Measurements from ENCODE around the gene FREM2. TPM values are rescaled to one million over a fixed set of nuclear protein-coding genes. Genes with fewer than 3 reads are reported as not detected.
A peak's percentile ranks its signal among the peaks of the same experiment; 100 is the strongest.

FREM2 gene
- total RNA-seq, 1 donor from 2014 or later = not detected

DNA sequence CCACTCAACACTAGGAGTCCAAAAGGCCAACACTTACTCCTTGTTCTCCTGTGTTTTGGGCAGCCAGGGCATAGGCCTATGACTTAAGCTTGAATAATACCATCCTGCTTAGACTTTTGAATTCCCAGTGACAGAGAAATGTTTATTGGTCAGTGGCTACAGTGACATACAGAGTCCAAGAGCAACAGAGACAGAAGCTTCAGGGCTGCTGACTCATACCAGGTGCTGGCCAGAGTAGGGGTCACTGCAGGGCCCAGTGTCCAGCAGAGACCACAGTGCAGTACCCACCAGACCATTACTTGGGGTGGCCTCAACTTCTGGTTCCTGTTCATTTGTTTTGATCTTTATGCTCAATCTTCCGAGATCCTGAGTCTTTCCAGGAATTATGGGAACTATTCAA lies 6.0 kb upstream of the FREM2 start:
- TF ChIP-seq CTCF (IDR thresholded peaks at IDR 0.05; ENCODE audit: insufficient read depth, low read length, severe bottlenecking) = no peak
- H3K27me3 ChIP-seq (ENCODE audit: control insufficient read depth, insufficient read depth, low read length) = peaks cover 2% of the 10 kb centered on the region
- FAIRE-seq = no peak

GRCh38 chr13:38684714-38685113 lies 2.2 kb upstream of the FREM2 start:
- no peak for DNase-seq (ENCODE audit: low read depth)
- FAIRE-seq = no peak
- Histone ChIP-seq H3K4me3 (ENCODE audit: low read depth, low read length) (no peak overlapping the region), H3K36me3 (ENCODE audit: control insufficient read depth, insufficient read depth, low read length) (no peaks in the 10 kb centered on the region), H3K27me3 (ENCODE audit: control insufficient read depth, insufficient read depth, low read length) (peaks cover 18% of the 10 kb centered on the region)
- no peak for TF ChIP-seq CTCF (IDR thresholded peaks at IDR 0.05; ENCODE audit: insufficient read depth, low read length, severe bottlenecking)

More for the DNA sequence above, 6.0 kb upstream of the FREM2 start:
- DNase-seq (ENCODE audit: low read depth) = no peak
- Histone ChIP-seq H3K4me3 (ENCODE audit: low read depth, low read length) (no peak overlapping the region), H3K36me3 (ENCODE audit: control insufficient read depth, insufficient read depth, low read length) (no peaks in the 10 kb centered on the region)

DNA sequence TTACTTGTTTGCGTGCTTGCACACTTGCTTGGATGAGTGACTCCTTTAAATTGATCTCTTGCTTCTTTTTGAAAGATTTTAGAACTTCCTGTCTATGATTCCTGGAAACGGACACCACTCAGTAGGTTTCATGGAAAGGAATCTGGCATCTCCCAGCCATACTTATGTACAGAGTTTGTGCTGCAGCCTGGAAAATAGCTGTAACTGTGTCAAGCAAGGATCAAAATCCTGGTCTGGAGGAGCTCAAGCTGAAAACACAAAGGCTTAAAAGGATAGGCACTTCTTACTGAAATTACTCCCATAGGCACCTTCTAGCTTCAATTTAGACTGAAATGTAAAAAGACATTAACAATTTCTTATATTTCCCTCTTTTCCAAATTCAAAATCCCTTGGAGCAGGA lies 1.4 kb upstream of the FREM2 start:
- Histone ChIP-seq H3K36me3 (ENCODE audit: control insufficient read depth, insufficient read depth, low read length) (no peaks in the 10 kb centered on the region), H3K4me3 (ENCODE audit: low read depth, low read length) (no peak overlapping the region), H3K27me3 (ENCODE audit: control insufficient read depth, insufficient read depth, low read length) (peaks cover 18% of the 10 kb centered on the region)
- FAIRE-seq = no peak
- DNase-seq (ENCODE audit: low read depth) = no peak
- no peak for TF ChIP-seq CTCF (IDR thresholded peaks at IDR 0.05; ENCODE audit: insufficient read depth, low read length, severe bottlenecking)

- Histone ChIP-seq H3K4me3 (ENCODE audit: low read depth, low read length) (peak overlapping the region; percentile 38), H3K27me3 (ENCODE audit: control insufficient read depth, insufficient read depth, low read length) (peaks cover 18% of the 10 kb centered on the region), H3K36me3 (ENCODE audit: control insufficient read depth, insufficient read depth, low read length) (no peaks in the 10 kb centered on the region)
- peak; percentile 50 for DNase-seq (ENCODE audit: low read depth)
- peak; percentile 42 for TF ChIP-seq CTCF (IDR thresholded peaks at IDR 0.05; ENCODE audit: insufficient read depth, low read length, severe bottlenecking)
- FAIRE-seq = no peak
Measured at GRCh38 chr13:38685974-38686576, 802 bp upstream of the FREM2 start.

DNA sequence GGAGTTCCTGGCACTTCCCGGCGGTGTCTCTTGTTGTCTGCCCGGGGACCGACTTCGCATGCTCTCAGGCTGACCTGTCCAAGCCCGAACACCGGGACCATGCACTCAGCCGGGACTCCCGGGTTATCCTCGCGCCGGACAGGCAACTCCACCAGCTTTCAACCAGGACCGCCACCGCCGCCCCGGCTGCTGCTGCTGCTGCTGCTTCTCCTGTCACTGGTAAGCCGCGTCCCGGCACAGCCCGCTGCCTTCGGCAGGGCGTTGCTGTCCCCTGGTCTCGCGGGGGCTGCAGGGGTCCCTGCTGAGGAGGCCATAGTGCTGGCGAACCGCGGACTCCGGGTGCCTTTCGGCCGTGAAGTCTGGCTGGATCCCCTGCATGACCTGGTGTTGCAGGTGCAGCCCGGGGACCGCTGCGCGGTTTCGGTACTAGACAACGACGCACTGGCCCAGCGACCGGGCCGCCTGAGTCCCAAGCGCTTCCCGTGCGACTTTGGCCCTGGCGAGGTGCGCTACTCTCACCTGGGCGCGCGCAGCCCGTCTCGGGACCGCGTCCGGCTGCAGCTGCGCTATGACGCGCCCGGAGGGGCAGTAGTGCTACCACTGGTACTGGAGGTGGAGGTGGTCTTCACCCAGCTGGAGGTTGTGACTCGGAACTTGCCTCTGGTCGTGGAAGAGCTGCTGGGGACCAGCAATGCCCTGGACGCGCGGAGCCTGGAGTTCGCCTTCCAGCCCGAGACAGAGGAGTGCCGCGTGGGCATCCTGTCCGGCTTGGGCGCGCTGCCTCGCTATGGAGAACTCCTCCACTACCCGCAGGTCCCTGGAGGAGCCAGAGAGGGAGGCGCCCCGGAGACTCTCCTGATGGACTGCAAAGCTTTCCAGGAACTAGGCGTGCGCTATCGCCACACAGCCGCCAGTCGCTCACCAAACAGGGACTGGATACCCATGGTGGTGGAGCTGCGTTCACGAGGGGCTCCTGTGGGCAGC lies 661 bp downstream of the FREM2 start:
- TF ChIP-seq CTCF (IDR thresholded peaks at IDR 0.05; ENCODE audit: insufficient read depth, low read length, severe bottlenecking) = no peak
- Histone ChIP-seq H3K36me3 (ENCODE audit: control insufficient read depth, insufficient read depth, low read length) (no peaks in the 10 kb centered on the region), H3K4me3 (ENCODE audit: low read depth, low read length) (peak overlapping the region; percentile 38), H3K27me3 (ENCODE audit: control insufficient read depth, insufficient read depth, low read length) (peaks cover 18% of the 10 kb centered on the region)
- DNase-seq (ENCODE audit: low read depth) (no peak), FAIRE-seq (no peak)
